ENCODE data around the gene SEC11C. TPM values are rescaled to one million over a fixed set of nuclear protein-coding genes. Genes with fewer than 3 reads are reported as not detected.

Gene SEC11C
- polyA plus RNA-seq, 1 of the 3 experiments (the other 2 are of a cell fraction), result 21.7 TPM

DNA sequence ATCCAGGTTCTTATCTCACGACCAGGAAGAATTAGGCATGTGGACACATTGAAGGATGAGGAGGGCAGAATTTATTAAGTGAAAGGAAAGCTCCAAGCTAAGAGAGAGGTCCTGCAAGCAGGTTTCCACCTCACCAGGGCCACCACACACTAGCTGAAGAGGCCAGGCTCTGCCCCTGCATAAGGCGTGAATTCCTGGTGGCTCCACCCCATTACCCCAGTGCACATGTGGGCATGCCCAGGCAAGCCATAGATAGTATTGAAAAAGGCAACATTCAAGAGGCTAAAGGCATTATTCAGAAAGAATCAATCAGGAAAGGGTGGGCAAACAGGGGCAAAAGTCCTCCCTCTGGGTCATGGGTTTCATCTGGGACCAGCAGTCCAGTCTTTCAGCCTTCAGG lies 49.3 kb downstream of the SEC11C start:
- WGBS (ENCODE audit: low lambda C conversion rate), result 67% methylated on average over 2 of the region's 2 CpGs

DNA sequence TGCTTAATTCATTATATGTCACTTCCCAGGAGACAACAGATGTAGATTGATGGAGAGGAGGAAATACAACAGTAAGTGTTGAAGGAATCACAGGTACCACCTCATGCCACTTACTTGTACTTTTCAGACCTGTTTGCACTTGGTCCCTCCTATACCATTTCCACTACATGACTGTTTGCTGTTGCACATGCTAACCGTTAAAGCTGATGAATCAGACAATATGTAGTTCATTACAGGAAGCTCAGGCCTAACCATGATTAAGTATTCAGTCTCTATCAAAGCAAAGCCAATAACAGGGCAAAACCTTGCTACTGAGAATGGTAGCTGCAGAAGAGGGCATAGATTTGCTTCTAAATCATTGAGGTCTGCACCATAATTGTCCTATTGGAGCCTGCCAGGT lies 50.1 kb downstream of the SEC11C start:
- Histone ChIP-seq H2AFZ (ENCODE audit: low read depth) (no peak overlapping the region), H3K4me1 (ENCODE audit: control insufficient read depth in 1 of 2, insufficient read depth in 2 of 2, low read depth in 1 of 2, low read length in 1 of 2) (no peaks in the 10 kb centered on the region; a peak in 1 of 4 replicates), H4K20me1 (ENCODE audit: insufficient read depth) (no peaks in the 10 kb centered on the region), H3K9me3 (no peaks in the 10 kb centered on the region), H3K4me3 (ENCODE audit: low read depth in 2 of 2, low read length in 1 of 2) (no peak overlapping the region), H3K27ac (ENCODE audit: low read depth in 2 of 2, low read length in 1 of 2) (no peak overlapping the region), H3K9ac (no peak overlapping the region), H3K27me3 (ENCODE audit: insufficient read depth) (0 out of 2 replicates have a peak, but pooled peaks cover 7% of the 10 kb centered on the region), H3K9me2 (no peaks in the 10 kb centered on the region), H3K79me2 (ENCODE audit: insufficient read depth) (no peaks in the 10 kb centered on the region), H3F3A (replicated peaks; ENCODE audit: insufficient read depth) (no peaks in the 10 kb centered on the region), H3K36me3 (replicated peaks in 1 of 2; ENCODE audit: control insufficient read depth in 1 of 2, insufficient read depth in 2 of 2, low read length in 1 of 2) (no peaks in the 10 kb centered on the region), H3K4me2 (no peak overlapping the region)
- ChIA-PET POLR2A (no interaction called here), CTCF (no interaction called here)
- 50% methylated on average over 1 of the region's 1 CpG for WGBS (ENCODE audit: low lambda C conversion rate)
- DNase-seq, result no peak
- TF ChIP-seq, protein P1, sequence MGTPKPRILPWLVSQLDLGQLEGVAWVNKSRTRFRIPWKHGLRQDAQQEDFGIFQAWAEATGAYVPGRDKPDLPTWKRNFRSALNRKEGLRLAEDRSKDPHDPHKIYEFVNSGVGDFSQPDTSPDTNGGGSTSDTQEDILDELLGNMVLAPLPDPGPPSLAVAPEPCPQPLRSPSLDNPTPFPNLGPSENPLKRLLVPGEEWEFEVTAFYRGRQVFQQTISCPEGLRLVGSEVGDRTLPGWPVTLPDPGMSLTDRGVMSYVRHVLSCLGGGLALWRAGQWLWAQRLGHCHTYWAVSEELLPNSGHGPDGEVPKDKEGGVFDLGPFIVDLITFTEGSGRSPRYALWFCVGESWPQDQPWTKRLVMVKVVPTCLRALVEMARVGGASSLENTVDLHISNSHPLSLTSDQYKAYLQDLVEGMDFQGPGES (IDR thresholded peaks at IDR 0.05; ENCODE audit: low read depth, low read length), result no peak
- TF ChIP-seq FOSL2 (IDR thresholded peaks at IDR 0.05; ENCODE audit: borderline replicate concordance, low read depth) (no peak), NRF1 (IDR thresholded peaks at IDR 0.05; ENCODE audit: low read depth, low read length) (no peak), CHD2 (IDR thresholded peaks at IDR 0.05; ENCODE audit: low read length, partially characterized antibody) (no peak), JUND (IDR thresholded peaks at IDR 0.05) (no peak), SMC3 (IDR thresholded peaks at IDR 0.05; ENCODE audit: low read depth, low read length) (no peak), MEF2A (IDR thresholded peaks at IDR 0.05; ENCODE audit: borderline replicate concordance, low read depth) (no peak), EZH2phosphoT487 (IDR thresholded peaks at IDR 0.05; ENCODE audit: borderline replicate concordance, low read depth) (no peak), TEAD4 (IDR thresholded peaks at IDR 0.05; ENCODE audit: borderline replicate concordance, insufficient read depth) (no peak), GATA2 (CRISPR knock-in tag; IDR thresholded peaks at IDR 0.05) (no peak), EP300 (IDR thresholded peaks at IDR 0.05; ENCODE audit: borderline replicate concordance in 1 of 2, low read depth in 1 of 2, low read length in 1 of 2) (no peak)
- TF ChIP-seq, protein P2, sequence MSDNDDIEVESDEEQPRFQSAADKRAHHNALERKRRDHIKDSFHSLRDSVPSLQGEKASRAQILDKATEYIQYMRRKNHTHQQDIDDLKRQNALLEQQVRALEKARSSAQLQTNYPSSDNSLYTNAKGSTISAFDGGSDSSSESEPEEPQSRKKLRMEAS (IDR thresholded peaks at IDR 0.05; ENCODE audit: low read depth), result no peak
- TF ChIP-seq, protein P3, sequence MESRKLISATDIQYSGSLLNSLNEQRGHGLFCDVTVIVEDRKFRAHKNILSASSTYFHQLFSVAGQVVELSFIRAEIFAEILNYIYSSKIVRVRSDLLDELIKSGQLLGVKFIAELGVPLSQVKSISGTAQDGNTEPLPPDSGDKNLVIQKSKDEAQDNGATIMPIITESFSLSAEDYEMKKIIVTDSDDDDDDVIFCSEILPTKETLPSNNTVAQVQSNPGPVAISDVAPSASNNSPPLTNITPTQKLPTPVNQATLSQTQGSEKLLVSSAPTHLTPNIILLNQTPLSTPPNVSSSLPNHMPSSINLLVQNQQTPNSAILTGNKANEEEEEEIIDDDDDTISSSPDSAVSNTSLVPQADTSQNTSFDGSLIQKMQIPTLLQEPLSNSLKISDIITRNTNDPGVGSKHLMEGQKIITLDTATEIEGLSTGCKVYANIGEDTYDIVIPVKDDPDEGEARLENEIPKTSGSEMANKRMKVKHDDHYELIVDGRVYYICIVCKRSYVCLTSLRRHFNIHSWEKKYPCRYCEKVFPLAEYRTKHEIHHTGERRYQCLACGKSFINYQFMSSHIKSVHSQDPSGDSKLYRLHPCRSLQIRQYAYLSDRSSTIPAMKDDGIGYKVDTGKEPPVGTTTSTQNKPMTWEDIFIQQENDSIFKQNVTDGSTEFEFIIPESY (IDR thresholded peaks at IDR 0.05; ENCODE audit: borderline replicate concordance, low read depth), result no peak

More for the DNA sequence above, 49.3 kb downstream of the SEC11C start:
- Histone ChIP-seq H3K9me2 (no peaks in the 10 kb centered on the region), H3K36me3 (replicated peaks in 1 of 2; ENCODE audit: control insufficient read depth in 1 of 2, insufficient read depth in 2 of 2, low read length in 1 of 2) (no peaks in the 10 kb centered on the region), H3K9me3 (no peaks in the 10 kb centered on the region), H3K4me3 (ENCODE audit: low read depth in 2 of 2, low read length in 1 of 2) (no peak overlapping the region), H3K79me2 (ENCODE audit: insufficient read depth) (no peaks in the 10 kb centered on the region), H3F3A (replicated peaks; ENCODE audit: insufficient read depth) (no peaks in the 10 kb centered on the region), H3K4me1 (ENCODE audit: control insufficient read depth in 1 of 2, insufficient read depth in 2 of 2, low read depth in 1 of 2, low read length in 1 of 2) (no peaks in the 10 kb centered on the region; a peak in 1 of 4 replicates), H3K27ac (ENCODE audit: low read depth in 2 of 2, low read length in 1 of 2) (no peak overlapping the region), H3K27me3 (ENCODE audit: insufficient read depth) (0 out of 2 replicates have a peak, but pooled peaks cover 7% of the 10 kb centered on the region), H2AFZ (ENCODE audit: low read depth) (no peak overlapping the region), H4K20me1 (ENCODE audit: insufficient read depth) (no peaks in the 10 kb centered on the region), H3K9ac (no peak overlapping the region), H3K4me2 (no peak overlapping the region)
- no peak for TF ChIP-seq NFIC (IDR thresholded peaks at IDR 0.05; ENCODE audit: borderline replicate concordance)
- TF ChIP-seq, protein P2 (IDR thresholded peaks at IDR 0.05; ENCODE audit: low read depth), result no peak
- no peak for TF ChIP-seq YY1 (IDR thresholded peaks at IDR 0.05; ENCODE audit: low read depth)
- TF ChIP-seq FOXJ3 (CRISPR knock-in tag; IDR thresholded peaks at IDR 0.05), result no peak
- no peak for TF ChIP-seq RFX5 (IDR thresholded peaks at IDR 0.05; ENCODE audit: low read length)
- TF ChIP-seq RXRA (IDR thresholded peaks at IDR 0.05; ENCODE audit: borderline replicate concordance, low read depth), result no peak
- TF ChIP-seq NRF1 (IDR thresholded peaks at IDR 0.05; ENCODE audit: low read depth, low read length), result no peak
- TF ChIP-seq TCF12 (IDR thresholded peaks at IDR 0.05), result no peak
- TF ChIP-seq, protein P3 (IDR thresholded peaks at IDR 0.05; ENCODE audit: borderline replicate concordance, low read depth), result no peak
- TF ChIP-seq RCOR1 (IDR thresholded peaks at IDR 0.05; ENCODE audit: low read length), result no peak
- no peak for TF ChIP-seq SIN3A (IDR thresholded peaks at IDR 0.05; ENCODE audit: borderline replicate concordance, low read depth, low read length)
- TF ChIP-seq RAD21 (IDR thresholded peaks at IDR 0.05; ENCODE audit: low read length), result no peak
- TF ChIP-seq JUND (IDR thresholded peaks at IDR 0.05), result no peak
- TF ChIP-seq, protein P1 (IDR thresholded peaks at IDR 0.05; ENCODE audit: low read depth, low read length), result no peak
- no peak for TF ChIP-seq FOSL2 (IDR thresholded peaks at IDR 0.05; ENCODE audit: borderline replicate concordance, low read depth)
- TF ChIP-seq ELF1 (IDR thresholded peaks at IDR 0.05), result no peak
- POLR2A ChIA-PET, result no interaction called here
- no peak for DNase-seq
- CTCF ChIA-PET, result no interaction called here

All from SK-N-SH (cell line).